Keratinocyte (primary cell): Measurements from ENCODE around the gene FBXO17.

Experiments used
- EZH2 ChIP-seq: IDR thresholded peaks from one replicate; pipeline ENCODE4 v1.6.1; 2012; ENCODE audit warnings: inconsistent platforms, mild to moderate bottlenecking, low read length, moderate library complexity
- TF ChIP-seq, protein P1 (sequence below), 3 experiments: IDR thresholded peaks in 1 of 3; conservative IDR thresholded peaks in 1 of 3; optimal IDR thresholded peaks in 1 of 3; 2 replicates in 2 of 3; 3 replicates in 1 of 3; pipeline versions ENCODE3 to v1.5.1; 2011; ENCODE audit warnings: low read length in 3 of 3, mild to moderate bottlenecking in 3 of 3, moderate library complexity in 2 of 3, control low read depth in 1 of 3, inconsistent platforms in 1 of 3; ENCODE audit not compliant: insufficient read depth in 2 of 3; ENCODE audit errors: extremely low read depth in 1 of 3

DNA sequence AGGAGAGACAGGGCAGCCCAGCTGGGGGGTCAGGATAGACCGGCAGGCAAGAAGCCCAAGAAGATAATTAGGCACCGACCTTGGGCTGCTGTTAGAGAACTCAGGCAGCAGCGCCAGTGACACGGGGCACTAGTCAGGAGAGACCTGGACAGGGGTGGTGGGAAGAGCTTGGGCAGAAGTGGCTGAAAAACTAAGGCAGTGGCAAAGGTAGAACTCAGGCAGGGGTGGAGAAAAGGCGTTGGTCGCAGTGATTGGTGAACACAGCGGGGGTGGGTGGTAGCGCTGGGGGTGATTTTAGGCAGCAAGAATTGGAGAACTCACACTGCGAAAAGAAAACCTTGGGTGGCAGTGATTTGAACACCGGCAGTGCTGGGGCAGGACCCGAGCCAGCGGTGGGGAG lies 67.9 kb downstream of the FBXO17 start:
- TF ChIP-seq, protein P1, sequence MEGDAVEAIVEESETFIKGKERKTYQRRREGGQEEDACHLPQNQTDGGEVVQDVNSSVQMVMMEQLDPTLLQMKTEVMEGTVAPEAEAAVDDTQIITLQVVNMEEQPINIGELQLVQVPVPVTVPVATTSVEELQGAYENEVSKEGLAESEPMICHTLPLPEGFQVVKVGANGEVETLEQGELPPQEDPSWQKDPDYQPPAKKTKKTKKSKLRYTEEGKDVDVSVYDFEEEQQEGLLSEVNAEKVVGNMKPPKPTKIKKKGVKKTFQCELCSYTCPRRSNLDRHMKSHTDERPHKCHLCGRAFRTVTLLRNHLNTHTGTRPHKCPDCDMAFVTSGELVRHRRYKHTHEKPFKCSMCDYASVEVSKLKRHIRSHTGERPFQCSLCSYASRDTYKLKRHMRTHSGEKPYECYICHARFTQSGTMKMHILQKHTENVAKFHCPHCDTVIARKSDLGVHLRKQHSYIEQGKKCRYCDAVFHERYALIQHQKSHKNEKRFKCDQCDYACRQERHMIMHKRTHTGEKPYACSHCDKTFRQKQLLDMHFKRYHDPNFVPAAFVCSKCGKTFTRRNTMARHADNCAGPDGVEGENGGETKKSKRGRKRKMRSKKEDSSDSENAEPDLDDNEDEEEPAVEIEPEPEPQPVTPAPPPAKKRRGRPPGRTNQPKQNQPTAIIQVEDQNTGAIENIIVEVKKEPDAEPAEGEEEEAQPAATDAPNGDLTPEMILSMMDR (optimal IDR thresholded peaks at IDR 0.05 in 1 of 3, IDR thresholded peaks at IDR 0.05 in 1 of 3, conservative IDR thresholded peaks at IDR 0.05 in 1 of 3; ENCODE audit: extremely low read depth in 1 of 3, insufficient read depth in 2 of 3, low read length in 3 of 3), result no peak
- TF ChIP-seq EZH2, result no peak
